Activated T-cell treated with anti-CD3 and anti-CD28 coated beads, Interleukin-2, amount 50 U/mL, for 24 hours (primary cell): ENCODE data around the gene SETD4.

Experiments used
- DNase-seq: peaks from one replicate; pipeline ENCODE4 v3.0.0-alpha.2; 2020
- H3K27ac Mint-ChIP-seq: 2 replicates; pipeline ENCODE4 v1.8.0; 2020; ENCODE audit warnings: mild to moderate bottlenecking, mixed read lengths
- H3K27me3 Mint-ChIP-seq: 2 replicates; pipeline ENCODE4 v1.8.0; 2020; ENCODE audit warnings: mixed read lengths
- H3K36me3 Mint-ChIP-seq: 2 replicates; pipeline ENCODE4 v1.8.0; 2020; ENCODE audit warnings: low read depth, mixed read lengths
- H3K4me1 Mint-ChIP-seq: 2 replicates; pipeline ENCODE4 v1.8.0; 2020; ENCODE audit warnings: low read depth, mixed read lengths
- H3K4me3 Mint-ChIP-seq: 2 replicates; pipeline ENCODE4 v1.8.0; 2020; ENCODE audit warnings: mild to moderate bottlenecking, moderate library complexity, mixed read lengths
- H3K9me3 Mint-ChIP-seq: 2 replicates; pipeline ENCODE4 v1.8.0; 2020; ENCODE audit warnings: mixed read lengths

The SETD4 gene

GRCh38 chr21:36041910-36042309 is 18.4 kb downstream of the SETD4 start:
- no peaks in the 10 kb centered on the region for H3K27me3 Mint-ChIP-seq
- peaks cover 84% of the 10 kb centered on the region for H3K36me3 Mint-ChIP-seq
- H3K9me3 Mint-ChIP-seq, result no peaks in the 10 kb centered on the region
- no peak overlapping the region for H3K4me3 Mint-ChIP-seq
- no peaks in the 10 kb centered on the region for H3K4me1 Mint-ChIP-seq
- H3K27ac Mint-ChIP-seq, result no peak overlapping the region
- no peak for DNase-seq

GRCh38 chr21:36040389-36040788 is 19.9 kb downstream of the SETD4 start:
- Mint-ChIP-seq H3K9me3 (no peaks in the 10 kb centered on the region), H3K4me1 (no peaks in the 10 kb centered on the region), H3K4me3 (no peak overlapping the region), H3K27ac (no peak overlapping the region), H3K27me3 (no peaks in the 10 kb centered on the region), H3K36me3 (peaks cover 84% of the 10 kb centered on the region)
- DNase-seq, result no peak

GRCh38 chr21:36039861-36040260 is 20.5 kb downstream of the SETD4 start:
- Mint-ChIP-seq H3K9me3 (no peaks in the 10 kb centered on the region), H3K27me3 (no peaks in the 10 kb centered on the region), H3K36me3 (peaks cover 84% of the 10 kb centered on the region), H3K27ac (no peak overlapping the region), H3K4me3 (no peak overlapping the region), H3K4me1 (no peaks in the 10 kb centered on the region)
- no peak for DNase-seq

GRCh38 chr21:36038701-36039497 is 21.4 kb downstream of the SETD4 start:
- no peaks in the 10 kb centered on the region for H3K4me1 Mint-ChIP-seq
- no peaks in the 10 kb centered on the region for H3K9me3 Mint-ChIP-seq
- DNase-seq, result no peak
- H3K27ac Mint-ChIP-seq, result peak overlapping the region; percentile 48
- no peak overlapping the region for H3K4me3 Mint-ChIP-seq
- H3K27me3 Mint-ChIP-seq, result no peaks in the 10 kb centered on the region
- peaks cover 82% of the 10 kb centered on the region for H3K36me3 Mint-ChIP-seq

- H3K27me3 Mint-ChIP-seq, result no peaks in the 10 kb centered on the region
- no peaks in the 10 kb centered on the region for H3K9me3 Mint-ChIP-seq
- no peak overlapping the region for H3K27ac Mint-ChIP-seq
- no peak overlapping the region for H3K4me3 Mint-ChIP-seq
- no peak for DNase-seq
- no peaks in the 10 kb centered on the region for H3K4me1 Mint-ChIP-seq
- H3K36me3 Mint-ChIP-seq, result peaks cover 62% of the 10 kb centered on the region
Measured at GRCh38 chr21:36035381-36035791, 24.9 kb downstream of the SETD4 start.

- Mint-ChIP-seq H3K27ac (no peak overlapping the region), H3K36me3 (peaks cover 53% of the 10 kb centered on the region), H3K27me3 (no peaks in the 10 kb centered on the region)
Measured at GRCh38 chr21:36034211-36034913, 26.0 kb downstream of the SETD4 start.

GRCh38 chr21:36032647-36033406 is 27.5 kb downstream of the SETD4 start:
- no peaks in the 10 kb centered on the region for H3K9me3 Mint-ChIP-seq
- no peak overlapping the region for H3K27ac Mint-ChIP-seq
- no peak overlapping the region for H3K4me3 Mint-ChIP-seq

More at GRCh38 chr21:36034211-36034913, 26.0 kb downstream of the SETD4 start:
- H3K4me1 Mint-ChIP-seq, result no peaks in the 10 kb centered on the region
- H3K4me3 Mint-ChIP-seq, result no peak overlapping the region
- no peaks in the 10 kb centered on the region for H3K9me3 Mint-ChIP-seq
- DNase-seq, result no peak

DNA sequence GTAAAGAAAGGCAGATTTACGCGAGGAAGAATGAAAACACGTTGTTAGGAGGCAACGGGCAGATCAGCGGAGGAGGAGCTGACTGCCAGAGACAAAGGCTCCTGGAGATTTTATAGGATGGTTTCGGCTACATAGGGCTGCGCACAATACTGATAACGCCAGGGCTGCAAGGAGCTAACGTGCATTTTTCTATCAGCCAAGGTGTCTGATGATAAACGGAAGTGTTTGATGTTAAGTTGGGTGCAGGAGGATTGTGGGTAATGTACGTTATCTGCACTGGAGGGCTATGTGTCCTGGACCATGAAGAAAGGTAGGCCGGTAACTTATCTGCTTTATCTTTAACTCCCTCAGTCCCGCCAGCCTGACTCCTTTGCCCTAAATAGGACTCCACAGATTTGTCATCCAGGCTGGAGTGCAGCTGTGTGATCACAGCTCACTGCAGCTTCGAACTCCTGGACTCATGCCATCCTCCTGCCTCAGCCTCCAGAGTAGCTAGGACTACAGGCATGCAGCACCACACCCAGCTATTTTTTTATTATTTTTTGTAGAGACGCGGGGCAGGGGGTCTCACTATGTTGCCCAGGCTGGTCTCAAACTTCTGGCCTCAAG is 29.6 kb downstream of the SETD4 start:
- Mint-ChIP-seq H3K27me3 (no peaks in the 10 kb centered on the region), H3K4me1 (peaks cover 6% of the 10 kb centered on the region), H3K9me3 (no peaks in the 10 kb centered on the region), H3K36me3 (peaks cover 23% of the 10 kb centered on the region), H3K27ac (no peak overlapping the region), H3K4me3 (no peak overlapping the region)
- DNase-seq, result no peak

More at GRCh38 chr21:36032647-36033406, 27.5 kb downstream of the SETD4 start:
- peaks cover 6% of the 10 kb centered on the region for H3K4me1 Mint-ChIP-seq
- H3K36me3 Mint-ChIP-seq, result peaks cover 38% of the 10 kb centered on the region
- no peaks in the 10 kb centered on the region for H3K27me3 Mint-ChIP-seq
- no peak for DNase-seq

DNA sequence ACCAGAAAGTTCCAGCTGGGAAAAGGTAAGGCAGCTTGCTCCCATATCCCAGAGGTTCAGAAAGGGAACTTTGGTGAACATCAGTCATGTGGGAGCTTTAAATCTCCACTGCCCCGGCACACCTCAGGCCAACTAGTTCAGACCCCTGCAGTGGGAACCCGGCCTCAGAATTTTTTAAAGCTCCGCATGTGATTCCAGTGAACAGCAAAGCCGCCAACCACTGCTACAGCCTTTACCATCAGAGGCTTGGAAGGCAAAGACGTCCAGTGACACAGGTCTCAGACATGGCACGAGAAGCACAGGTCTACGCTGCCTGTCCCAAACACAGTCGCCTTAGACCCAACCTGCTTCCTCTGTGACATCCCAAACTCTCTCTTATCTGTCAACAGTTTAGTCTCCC is 31.0 kb downstream of the SETD4 start:
- Mint-ChIP-seq H3K36me3 (peaks cover 9% of the 10 kb centered on the region), H3K27ac (no peak overlapping the region), H3K27me3 (no peaks in the 10 kb centered on the region), H3K9me3 (no peaks in the 10 kb centered on the region), H3K4me1 (peaks cover 6% of the 10 kb centered on the region), H3K4me3 (no peak overlapping the region)
- no peak for DNase-seq

GRCh38 chr21:36028127-36029069 is 31.9 kb downstream of the SETD4 start:
- Mint-ChIP-seq H3K4me3 (no peak overlapping the region), H3K4me1 (peaks cover 6% of the 10 kb centered on the region), H3K36me3 (peaks cover 5% of the 10 kb centered on the region), H3K27me3 (no peaks in the 10 kb centered on the region), H3K27ac (no peak overlapping the region), H3K9me3 (no peaks in the 10 kb centered on the region)
- DNase-seq, result peak; percentile 76

- H3K27ac Mint-ChIP-seq, result no peak overlapping the region
- DNase-seq, result no peak
- H3K4me3 Mint-ChIP-seq, result no peak overlapping the region
- no peaks in the 10 kb centered on the region for H3K9me3 Mint-ChIP-seq
- H3K27me3 Mint-ChIP-seq, result no peaks in the 10 kb centered on the region
- H3K36me3 Mint-ChIP-seq, result no peaks in the 10 kb centered on the region
- peaks cover 6% of the 10 kb centered on the region for H3K4me1 Mint-ChIP-seq
Measured at GRCh38 chr21:36027347-36027746, 33.0 kb downstream of the SETD4 start.

DNA sequence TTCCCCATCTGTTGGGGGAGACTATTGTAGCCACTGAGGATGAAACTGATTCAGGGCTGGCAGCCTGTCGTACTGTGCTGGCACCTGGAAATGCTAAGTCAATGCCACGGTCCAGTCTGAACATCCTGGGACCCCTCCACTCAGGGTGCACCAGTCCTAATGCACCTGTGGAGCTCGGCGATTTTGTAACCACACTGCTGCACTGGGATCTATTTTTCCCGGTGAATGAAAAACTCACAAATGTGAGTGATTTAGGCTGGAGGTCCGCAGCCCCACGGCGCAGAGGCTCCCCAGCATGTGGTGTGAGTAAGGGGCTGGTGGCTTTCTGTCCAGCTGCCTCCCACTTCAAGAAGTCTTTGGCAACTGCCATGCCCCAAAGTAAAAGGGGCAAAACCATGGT is 35.5 kb downstream of the SETD4 start:
- Mint-ChIP-seq H3K27me3 (no peaks in the 10 kb centered on the region), H3K4me3 (no peak overlapping the region), H3K36me3 (no peaks in the 10 kb centered on the region), H3K9me3 (peaks cover 6% of the 10 kb centered on the region), H3K4me1 (peaks cover 6% of the 10 kb centered on the region), H3K27ac (no peak overlapping the region)
- DNase-seq, result no peak

- Mint-ChIP-seq H3K4me1 (peaks cover under 1% of the 10 kb centered on the region), H3K27ac (no peak overlapping the region), H3K27me3 (peaks cover 1% of the 10 kb centered on the region), H3K36me3 (no peaks in the 10 kb centered on the region), H3K4me3 (no peak overlapping the region), H3K9me3 (peaks cover 6% of the 10 kb centered on the region)
- no peak for DNase-seq
Measured at GRCh38 chr21:36023092-36023480, 37.2 kb downstream of the SETD4 start.
